Tibial nerve (tissue), 4 donors: ENCODE measurements around the gene ALLC. TPM values are rescaled to one million over a fixed set of nuclear protein-coding genes. Genes with fewer than 3 reads are reported as not detected.

Experiments used
- DNase-seq, 2 donors: peaks; one replicate each; pipeline ENCODE4 v3.0.0-alpha.2; 2019; ENCODE audit warnings: low spot score in 2 of 2
- H3K27ac ChIP-seq, 4 donors: fragments of 200-600 bp; sonication (generic) in 3 of 4; one replicate each; pipeline ENCODE4 v1.5.1; 2017 to 2019; ENCODE audit warnings: mild to moderate bottlenecking in 1 of 4
- H3K27me3 ChIP-seq, 2 donors: fragments of 200-600 bp; sonication (generic) in 1 of 2; one replicate each; pipeline versions ENCODE4 v1.5.1 to v1.6.0; 2017 to 2019
- H3K36me3 ChIP-seq, 3 donors: fragments of 200-600 bp; sonication (generic); one replicate each; pipeline ENCODE4 v1.5.1; 2018 to 2019
- H3K4me1 ChIP-seq, 4 donors: fragments of 200-600 bp; sonication (generic) in 3 of 4; one replicate each; pipeline ENCODE4 v1.5.1; 2017 to 2019
- H3K4me3 ChIP-seq, 4 donors: fragments of 200-600 bp; sonication (generic) in 3 of 4; one replicate each; pipeline ENCODE4 v1.5.1; 2017 to 2019; ENCODE audit warnings: mild to moderate bottlenecking in 1 of 4, moderate library complexity in 1 of 4
- H3K9me3 ChIP-seq, 4 donors: fragments of 200-600 bp; sonication (generic) in 3 of 4; one replicate each; pipeline ENCODE4 v1.5.1; 2017 to 2019
- CTCF ChIP-seq, 5 experiments: fragments of 200-600 bp in 3 of 5; fragments of 450-650 bp in 2 of 5; sonication (generic) in 3 of 5; IDR thresholded peaks; one replicate each; pipeline ENCODE4 v1.5.1; 2016 to 2019; ENCODE audit warnings: antibody characterized with exemption in 5 of 5, mild to moderate bottlenecking in 3 of 5, moderate library complexity in 2 of 5
- EP300 ChIP-seq, 2 donors: sonication (generic); formaldehyde crosslinking; IDR thresholded peaks; one replicate each; pipeline ENCODE4 v1.6.1; 2017; ENCODE audit warnings: antibody characterized with exemption in 2 of 2, mild to moderate bottlenecking in 1 of 2
- POLR2A ChIP-seq, 2 donors: fragments of 450-650 bp; IDR thresholded peaks; one replicate each; pipeline ENCODE4 v1.6.1; 2017; ENCODE audit warnings: antibody characterized with exemption in 2 of 2, mild to moderate bottlenecking in 2 of 2, moderate library complexity in 2 of 2
- WGBS, 2 donors: methylation state at CpG; one replicate each; pipeline ENCODE4 v1.1.5; 2018; 5-methylcytosine and 5-hydroxymethylcytosine counted together
- total RNA-seq, 4 donors: library from RNA; depleted of rRNA; stranded (reverse); fragments of >200 nt; gene quantifications; one replicate each; pipeline ENCODE4 v1.1.0, GENCODE V29; 2016

ALLC gene
- total RNA-seq, 4 donors from 2014 or later = 5.7 to 16.6 (median 12.2) TPM

- Histone ChIP-seq H3K27me3 (no peaks in the 10 kb centered on the region), H3K4me1 (no peaks in the 10 kb centered on the region), H3K9me3 (no peaks in the 10 kb centered on the region), H3K4me3 (no peak overlapping the region), H3K27ac (no peak overlapping the region), H3K36me3 (no peaks in the 10 kb centered on the region)
- no peak for DNase-seq
- WGBS, 2 donors = 84 to 91% methylated on average over 18 of the region's 18 CpGs
- no peak for TF ChIP-seq CTCF (IDR thresholded peaks at IDR 0.05)
- no peak for TF ChIP-seq EP300 (IDR thresholded peaks at IDR 0.05)
- no peak for TF ChIP-seq POLR2A (IDR thresholded peaks at IDR 0.05)
Observed at GRCh38 chr2:3666613-3666975, 8.6 kb downstream of the ALLC start.

- Histone ChIP-seq H3K27me3 (no peaks in the 10 kb centered on the region), H3K4me3 (no peak overlapping the region), H3K27ac (no peak overlapping the region), H3K9me3 (no peaks in the 10 kb centered on the region), H3K4me1 (no peaks in the 10 kb centered on the region), H3K36me3 (no peaks in the 10 kb centered on the region)
- no peak for TF ChIP-seq POLR2A (IDR thresholded peaks at IDR 0.05)
- no peak for TF ChIP-seq CTCF (IDR thresholded peaks at IDR 0.05)
- no peak for TF ChIP-seq EP300 (IDR thresholded peaks at IDR 0.05)
- DNase-seq = no peak
- 83 to 85% methylated on average over 23 of the region's 23 CpGs for WGBS, 2 donors
Observed at GRCh38 chr2:3667151-3667631, 9.2 kb downstream of the ALLC start.

- Histone ChIP-seq H3K4me3 (no peak overlapping the region), H3K4me1 (no peaks in the 10 kb centered on the region), H3K27me3 (no peaks in the 10 kb centered on the region), H3K36me3 (no peaks in the 10 kb centered on the region), H3K9me3 (no peaks in the 10 kb centered on the region), H3K27ac (no peak overlapping the region)
- TF ChIP-seq POLR2A (IDR thresholded peaks at IDR 0.05) = no peak
- TF ChIP-seq EP300 (IDR thresholded peaks at IDR 0.05) = no peak
- TF ChIP-seq CTCF (IDR thresholded peaks at IDR 0.05) = no peak
- DNase-seq = no peak
- 93 to 94% methylated on average over 8 of the region's 8 CpGs for WGBS, 2 donors
Observed at GRCh38 chr2:3669656-3670055, 11.7 kb downstream of the ALLC start.

- WGBS, 2 donors = 87 to 89% methylated on average over 15 of the region's 15 CpGs
- TF ChIP-seq CTCF (IDR thresholded peaks at IDR 0.05) = no peak
- no peak for TF ChIP-seq EP300 (IDR thresholded peaks at IDR 0.05)
- TF ChIP-seq POLR2A (IDR thresholded peaks at IDR 0.05) = no peak
- H3K4me1 ChIP-seq = no peaks in the 10 kb centered on the region
- no peaks in the 10 kb centered on the region for H3K27me3 ChIP-seq
- no peak for DNase-seq
- H3K9me3 ChIP-seq = no peaks in the 10 kb centered on the region
- H3K36me3 ChIP-seq = no peaks in the 10 kb centered on the region
- H3K4me3 ChIP-seq = no peak overlapping the region
- H3K27ac ChIP-seq = no peak overlapping the region
Observed at GRCh38 chr2:3670376-3670775, 12.4 kb downstream of the ALLC start.

GRCh38 chr2:3670941-3671340 is 12.9 kb downstream of the ALLC start:
- Histone ChIP-seq H3K36me3 (no peaks in the 10 kb centered on the region), H3K27ac (no peak overlapping the region), H3K27me3 (no peaks in the 10 kb centered on the region), H3K9me3 (no peaks in the 10 kb centered on the region), H3K4me3 (no peak overlapping the region), H3K4me1 (no peaks in the 10 kb centered on the region)
- 86% methylated on average over 11 of the region's 11 CpGs for WGBS, 2 donors
- DNase-seq = no peak
- TF ChIP-seq EP300 (IDR thresholded peaks at IDR 0.05) (no peak), CTCF (IDR thresholded peaks at IDR 0.05) (no peak), POLR2A (IDR thresholded peaks at IDR 0.05) (no peak)
